ENCODE measurements around the gene S1PR4. TPM values are rescaled to one million over a fixed set of nuclear protein-coding genes. Genes with fewer than 3 reads are reported as not detected.

S1PR4 gene
- polyA plus RNA-seq, 1 experiment, result not detected

DNA sequence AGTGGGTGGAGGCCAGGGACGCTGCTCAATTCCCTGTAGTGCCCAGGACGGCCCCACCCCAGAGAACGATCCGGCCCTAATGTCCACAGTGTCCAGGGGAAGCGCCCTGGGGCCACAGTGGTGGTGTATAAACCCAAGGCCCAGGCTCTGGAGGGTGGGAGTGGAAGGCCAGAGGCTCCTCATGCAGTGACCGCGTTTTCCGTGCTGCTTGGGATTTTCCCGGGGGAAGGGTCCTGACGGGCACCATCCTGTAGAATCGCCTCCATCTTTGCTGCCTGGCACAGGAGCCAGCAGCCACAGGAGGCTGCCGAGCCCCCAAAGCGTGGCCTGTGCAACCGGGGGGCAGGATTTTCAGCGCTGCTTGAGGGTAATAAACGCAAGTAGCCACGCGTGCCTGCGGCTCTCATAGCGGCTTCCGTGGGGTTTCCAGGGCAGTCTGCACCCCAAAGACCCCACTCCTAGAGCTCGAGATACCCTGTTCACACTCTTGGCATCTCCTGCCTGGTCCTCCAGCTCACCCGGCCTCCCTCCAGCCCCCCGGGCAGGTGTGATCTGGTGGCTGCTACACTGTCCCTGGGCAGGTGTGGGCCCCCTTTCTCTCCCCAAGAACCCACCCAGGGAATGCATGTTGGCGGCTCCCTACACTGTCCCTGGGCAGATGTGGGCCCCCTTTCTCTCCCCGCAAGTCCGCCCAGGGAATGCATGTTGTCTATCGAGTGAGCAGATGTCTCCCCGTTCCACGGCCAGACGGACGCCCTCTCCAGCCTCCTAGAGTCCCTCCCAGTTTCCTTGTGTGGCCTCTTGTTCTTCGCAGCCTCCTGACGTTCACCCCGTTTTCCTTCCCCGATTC lies 9.3 kb downstream of the S1PR4 start:
- Histone ChIP-seq H3K4me3 (ENCODE audit: low read depth, low read length) (no peak overlapping the region), H3K27me3 (ENCODE audit: control insufficient read depth, insufficient read depth, low read length) (no peaks in the 10 kb centered on the region), H3K36me3 (ENCODE audit: control insufficient read depth, insufficient read depth, low read length) (peaks cover 3% of the 10 kb centered on the region; the same call in 1 of the 2 replicates)
- ChIA-PET CTCF (interaction anchor here (0.9 kb wide), 1 partner anchor 22 kb away, joined by 3 read pairs; no protein-coding TSS in a partner anchor), POLR2A (no interaction called here)
- TF ChIP-seq, protein P1, sequence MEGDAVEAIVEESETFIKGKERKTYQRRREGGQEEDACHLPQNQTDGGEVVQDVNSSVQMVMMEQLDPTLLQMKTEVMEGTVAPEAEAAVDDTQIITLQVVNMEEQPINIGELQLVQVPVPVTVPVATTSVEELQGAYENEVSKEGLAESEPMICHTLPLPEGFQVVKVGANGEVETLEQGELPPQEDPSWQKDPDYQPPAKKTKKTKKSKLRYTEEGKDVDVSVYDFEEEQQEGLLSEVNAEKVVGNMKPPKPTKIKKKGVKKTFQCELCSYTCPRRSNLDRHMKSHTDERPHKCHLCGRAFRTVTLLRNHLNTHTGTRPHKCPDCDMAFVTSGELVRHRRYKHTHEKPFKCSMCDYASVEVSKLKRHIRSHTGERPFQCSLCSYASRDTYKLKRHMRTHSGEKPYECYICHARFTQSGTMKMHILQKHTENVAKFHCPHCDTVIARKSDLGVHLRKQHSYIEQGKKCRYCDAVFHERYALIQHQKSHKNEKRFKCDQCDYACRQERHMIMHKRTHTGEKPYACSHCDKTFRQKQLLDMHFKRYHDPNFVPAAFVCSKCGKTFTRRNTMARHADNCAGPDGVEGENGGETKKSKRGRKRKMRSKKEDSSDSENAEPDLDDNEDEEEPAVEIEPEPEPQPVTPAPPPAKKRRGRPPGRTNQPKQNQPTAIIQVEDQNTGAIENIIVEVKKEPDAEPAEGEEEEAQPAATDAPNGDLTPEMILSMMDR (IDR thresholded peaks at IDR 0.05; ENCODE audit: insufficient read depth, low read depth, low read length), result no peak
- no peak for DNase-seq (ENCODE audit: low read depth)

DNA sequence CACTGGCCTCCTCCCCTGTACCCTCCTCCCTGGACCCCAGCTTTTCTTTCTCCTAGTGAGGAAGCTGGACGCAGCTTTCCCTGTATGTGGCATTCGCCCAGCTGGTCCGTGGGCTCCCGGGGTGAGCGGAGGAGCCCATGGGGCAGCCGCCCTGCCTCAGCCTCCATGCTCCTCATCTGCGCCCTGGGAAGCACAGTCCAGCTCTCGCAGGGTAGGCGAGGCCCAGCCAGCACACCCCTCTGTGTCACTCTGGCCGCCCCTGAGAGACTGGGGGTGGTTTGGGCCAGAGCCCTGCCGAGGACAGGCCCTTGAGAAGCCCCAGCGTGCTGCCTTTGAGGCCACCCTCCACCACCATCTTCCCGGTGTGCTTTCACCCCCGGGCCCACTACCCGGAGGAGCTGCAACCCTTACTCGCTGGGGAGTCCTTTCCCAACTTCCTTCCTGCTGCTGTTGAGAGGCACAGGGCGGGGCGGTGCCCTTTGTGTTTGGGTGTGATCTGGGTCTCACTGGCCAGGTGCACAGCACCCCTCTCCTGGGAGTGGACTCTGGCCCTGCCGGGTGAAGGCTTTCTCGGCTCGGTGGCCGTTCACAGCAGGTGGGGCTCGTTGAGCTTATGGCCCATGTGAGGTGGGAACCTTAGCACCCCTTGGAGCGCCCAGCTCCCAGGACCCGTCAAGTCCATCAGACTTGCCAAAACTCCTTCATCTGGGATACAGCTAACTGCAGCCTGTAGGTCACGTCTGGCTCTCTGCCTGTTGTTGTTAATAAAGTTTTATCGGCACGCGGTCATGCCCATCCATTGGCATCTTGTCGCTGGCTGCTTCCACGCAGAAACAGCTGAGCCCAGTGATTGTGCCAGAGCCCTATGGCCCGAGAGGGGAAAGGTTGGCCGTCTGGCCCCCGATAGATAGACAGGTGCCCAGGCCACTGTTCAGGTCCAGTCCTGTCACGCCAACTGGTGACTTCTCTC lies 10.3 kb downstream of the S1PR4 start:
- DNase-seq (ENCODE audit: low read depth), result no peak
- Histone ChIP-seq H3K4me3 (ENCODE audit: low read depth, low read length) (no peak overlapping the region), H3K27me3 (ENCODE audit: control insufficient read depth, insufficient read depth, low read length) (no peaks in the 10 kb centered on the region), H3K36me3 (ENCODE audit: control insufficient read depth, insufficient read depth, low read length) (peaks cover 8% of the 10 kb centered on the region)
- POLR2A ChIA-PET, result no interaction called here
- CTCF ChIA-PET, result interaction anchor here (0.7 kb wide), 1 partner anchor 85 kb away, joined by 3 read pairs; no protein-coding TSS in a partner anchor
- TF ChIP-seq, protein P1 (IDR thresholded peaks at IDR 0.05; ENCODE audit: insufficient read depth, low read depth, low read length), result no peak

DNA sequence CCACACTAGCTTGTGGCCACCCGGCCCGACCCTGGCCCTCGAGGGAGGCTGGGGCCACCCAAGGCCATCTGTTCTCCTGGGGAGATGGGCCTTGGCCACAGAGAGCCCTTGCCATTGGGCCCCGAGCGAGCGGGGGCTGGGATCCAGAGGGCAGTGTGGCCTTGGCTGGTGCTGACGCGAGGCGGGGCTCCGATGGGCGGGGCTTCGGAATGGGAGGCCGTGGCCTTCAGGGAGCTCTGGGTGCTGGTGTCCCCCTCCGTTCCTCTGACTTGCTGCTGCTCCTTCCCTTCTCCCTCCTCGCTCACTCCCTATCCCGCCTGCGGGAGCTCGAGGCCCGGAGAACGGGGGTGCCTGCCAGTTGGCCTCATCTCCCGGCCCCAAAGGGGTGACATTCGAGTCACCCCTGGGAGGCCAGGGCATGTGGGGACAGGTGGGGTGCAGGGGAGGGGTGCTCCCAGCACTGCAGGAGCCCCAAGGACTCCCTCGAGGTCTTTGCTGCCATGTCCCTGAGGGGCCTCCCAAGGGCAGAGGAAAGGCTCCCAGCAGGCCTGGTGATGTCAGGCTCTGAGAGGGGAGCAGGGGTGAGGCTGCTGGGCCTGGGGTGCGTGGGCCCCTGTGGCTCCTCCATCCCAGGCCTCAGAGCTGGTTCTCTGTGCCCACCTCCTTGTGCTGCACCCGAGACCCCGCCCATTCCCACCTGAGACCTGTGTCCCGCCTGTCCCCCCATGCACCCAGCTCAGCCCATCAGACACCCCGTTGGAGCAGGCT lies 11.3 kb downstream of the S1PR4 start:
- H3K36me3 ChIP-seq (ENCODE audit: control insufficient read depth, insufficient read depth, low read length), result peaks cover 10% of the 10 kb centered on the region
- TF ChIP-seq, protein P1 (IDR thresholded peaks at IDR 0.05; ENCODE audit: insufficient read depth, low read depth, low read length), result no peak
- no peaks in the 10 kb centered on the region for H3K27me3 ChIP-seq (ENCODE audit: control insufficient read depth, insufficient read depth, low read length)
- ChIA-PET CTCF (interaction anchor here (0.7 to 1.4 kb wide), 3 partner anchors 21 to 239 kb away, joined by 3 to 4 read pairs (median 4); no protein-coding TSS in a partner anchor), POLR2A (no interaction called here)
- DNase-seq (ENCODE audit: low read depth), result no peak
- H3K4me3 ChIP-seq (ENCODE audit: low read depth, low read length), result no peak overlapping the region

DNA sequence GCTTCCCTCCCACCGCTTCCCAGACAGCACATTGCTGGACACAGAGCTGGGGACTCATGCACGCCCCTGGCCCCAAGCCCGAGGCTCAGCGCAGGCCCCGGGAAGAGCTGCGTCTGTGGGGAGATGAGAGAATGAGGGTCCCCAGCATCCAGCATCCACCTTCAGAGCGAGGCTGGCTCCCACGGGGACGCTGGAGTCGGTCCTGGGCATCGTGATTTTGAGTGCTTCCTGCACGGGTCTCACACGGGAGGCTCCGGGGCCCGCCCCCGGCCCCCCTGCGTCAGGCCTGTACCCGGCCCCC lies 11.9 kb downstream of the S1PR4 start:
- H3K36me3 ChIP-seq (ENCODE audit: control insufficient read depth, insufficient read depth, low read length), result peaks cover 10% of the 10 kb centered on the region
- CTCF ChIA-PET, result interaction anchor here (1.0 to 1.4 kb wide), 2 partner anchors 20 to 240 kb away, joined by 4 read pairs; no protein-coding TSS in a partner anchor

More for the DNA sequence above, 11.9 kb downstream of the S1PR4 start:
- TF ChIP-seq, protein P1 (IDR thresholded peaks at IDR 0.05; ENCODE audit: insufficient read depth, low read depth, low read length), result no peak
- no peak for DNase-seq (ENCODE audit: low read depth)
- POLR2A ChIA-PET, result no interaction called here
- no peak overlapping the region for H3K4me3 ChIP-seq (ENCODE audit: low read depth, low read length)
- H3K27me3 ChIP-seq (ENCODE audit: control insufficient read depth, insufficient read depth, low read length), result no peaks in the 10 kb centered on the region
